Effector CD4-positive, alpha-beta T cell (primary cell): ENCODE results near the gene OXLD1.
A peak's percentile ranks its signal among the peaks of the same experiment; 100 is the strongest.

Experiments used
- DNase-seq: peaks from one replicate; pipeline ENCODE4 v3.0.0-alpha.2; 2020

Gene OXLD1

DNA sequence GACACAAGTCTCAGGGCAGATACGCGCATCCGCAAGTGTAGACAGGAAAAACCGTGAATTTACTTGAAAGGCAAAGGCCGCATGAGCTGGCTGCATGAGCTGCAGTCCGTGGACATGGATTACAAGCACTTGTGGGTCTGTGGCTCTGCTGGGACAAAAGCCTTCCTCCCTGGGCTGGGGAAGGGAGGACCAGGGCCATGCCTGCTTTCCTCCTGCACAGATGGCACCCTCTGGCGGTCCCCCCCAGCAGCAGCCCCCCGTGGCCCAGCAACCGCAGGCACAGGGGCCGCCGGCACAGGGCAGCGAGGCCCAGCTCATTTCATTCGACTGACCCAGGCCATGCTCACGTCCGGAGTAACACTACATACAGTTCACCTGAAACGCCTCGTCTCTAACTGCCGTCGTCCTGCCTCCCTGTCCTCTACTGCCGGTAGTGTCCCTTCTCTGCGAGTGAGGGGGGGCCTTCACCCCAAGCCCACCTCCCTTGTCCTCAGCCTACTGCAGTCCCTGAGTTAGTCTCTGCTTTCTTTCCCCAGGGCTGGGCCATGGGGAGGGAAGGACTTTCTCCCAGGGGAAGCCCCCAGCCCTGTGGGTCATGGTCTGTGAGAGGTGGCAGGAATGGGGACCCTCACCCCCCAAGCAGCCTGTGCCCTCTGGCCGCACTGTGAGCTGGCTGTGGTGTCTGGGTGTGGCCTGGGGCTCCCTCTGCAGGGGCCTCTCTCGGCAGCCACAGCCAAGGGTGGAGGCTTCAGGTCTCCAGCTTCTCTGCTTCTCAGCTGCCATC is 35.1 kb upstream of the OXLD1 start:
- DNase-seq, result no peak

DNA sequence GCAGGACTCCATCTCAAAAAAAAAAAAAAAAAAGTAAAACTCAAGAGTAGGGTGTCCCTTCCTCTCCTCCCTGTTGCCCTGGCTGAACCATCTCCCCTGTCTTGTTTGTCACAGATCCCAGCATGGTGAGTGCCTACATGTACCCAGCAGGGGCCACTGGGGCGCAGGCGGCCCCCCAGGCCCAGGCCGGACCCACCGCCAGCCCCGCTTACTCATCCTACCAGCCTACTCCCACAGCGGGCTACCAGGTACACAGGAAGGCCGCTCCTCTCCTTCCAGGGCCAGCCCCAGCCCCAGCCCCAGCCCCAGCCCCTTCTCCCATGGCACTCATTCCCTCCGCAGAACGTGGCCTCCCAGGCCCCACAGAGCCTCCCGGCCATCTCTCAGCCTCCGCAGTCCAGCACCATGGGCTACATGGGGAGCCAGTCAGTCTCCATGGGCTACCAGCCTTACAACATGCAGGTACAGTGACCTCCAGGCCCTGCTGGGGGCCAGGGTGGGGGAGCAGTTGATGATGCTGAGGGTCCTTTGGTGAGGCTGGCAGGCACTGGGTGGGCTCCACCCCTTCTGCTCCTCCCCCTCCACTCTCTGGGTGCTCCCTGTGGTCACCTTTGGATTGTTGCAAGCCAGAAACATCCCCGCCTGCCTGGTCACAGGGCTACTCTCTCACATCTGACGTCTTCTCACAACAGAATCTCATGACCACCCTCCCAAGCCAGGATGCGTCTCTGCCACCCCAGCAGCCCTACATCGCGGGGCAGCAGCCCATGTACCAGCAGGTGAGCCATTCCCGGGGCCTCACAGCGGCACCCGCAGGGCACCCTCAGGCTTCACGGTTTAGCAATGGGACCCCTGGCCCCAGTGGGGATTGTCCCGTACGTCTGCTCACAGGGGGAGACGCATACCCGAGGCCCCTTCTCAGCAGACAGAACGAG is 34.2 kb upstream of the OXLD1 start:
- no peak for DNase-seq

DNA sequence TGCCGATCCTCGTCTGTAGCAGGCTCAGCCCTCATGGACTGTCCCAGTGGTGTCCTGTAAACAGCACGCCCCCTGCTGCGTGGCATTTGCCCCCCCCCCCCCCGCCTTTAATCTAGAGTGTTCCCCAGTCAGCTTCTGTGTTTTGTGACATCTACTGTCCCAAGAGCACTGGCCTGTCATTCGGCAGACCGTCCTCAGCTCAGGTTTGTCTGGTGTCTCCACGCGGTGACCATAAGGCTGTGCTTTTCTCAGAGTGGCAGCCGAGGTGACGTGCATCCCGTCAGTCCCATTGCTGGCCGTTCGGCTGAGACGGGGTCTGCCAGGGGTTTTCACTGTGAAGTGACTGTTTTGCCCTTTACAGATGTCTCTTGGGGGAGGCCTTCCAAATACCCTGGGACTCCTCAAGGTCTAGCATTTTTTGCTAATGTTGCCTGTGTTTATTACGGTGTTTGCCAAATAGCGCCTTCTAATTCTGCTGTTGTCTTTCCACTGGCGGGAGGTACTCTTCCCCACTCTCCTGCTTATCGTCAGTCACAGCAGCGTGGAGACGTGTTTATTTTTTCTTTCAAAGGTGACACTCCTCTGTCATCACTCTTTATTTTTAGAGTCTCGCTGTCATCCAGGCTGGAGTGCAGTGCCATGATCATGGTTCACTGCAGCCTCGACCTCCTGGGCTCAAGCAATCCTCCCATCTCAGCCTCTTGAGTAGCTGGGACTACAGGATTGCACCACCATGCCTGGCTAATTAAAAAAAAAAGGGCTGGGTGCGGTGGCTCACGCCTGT is 31.0 kb upstream of the OXLD1 start:
- DNase-seq, result no peak

DNA sequence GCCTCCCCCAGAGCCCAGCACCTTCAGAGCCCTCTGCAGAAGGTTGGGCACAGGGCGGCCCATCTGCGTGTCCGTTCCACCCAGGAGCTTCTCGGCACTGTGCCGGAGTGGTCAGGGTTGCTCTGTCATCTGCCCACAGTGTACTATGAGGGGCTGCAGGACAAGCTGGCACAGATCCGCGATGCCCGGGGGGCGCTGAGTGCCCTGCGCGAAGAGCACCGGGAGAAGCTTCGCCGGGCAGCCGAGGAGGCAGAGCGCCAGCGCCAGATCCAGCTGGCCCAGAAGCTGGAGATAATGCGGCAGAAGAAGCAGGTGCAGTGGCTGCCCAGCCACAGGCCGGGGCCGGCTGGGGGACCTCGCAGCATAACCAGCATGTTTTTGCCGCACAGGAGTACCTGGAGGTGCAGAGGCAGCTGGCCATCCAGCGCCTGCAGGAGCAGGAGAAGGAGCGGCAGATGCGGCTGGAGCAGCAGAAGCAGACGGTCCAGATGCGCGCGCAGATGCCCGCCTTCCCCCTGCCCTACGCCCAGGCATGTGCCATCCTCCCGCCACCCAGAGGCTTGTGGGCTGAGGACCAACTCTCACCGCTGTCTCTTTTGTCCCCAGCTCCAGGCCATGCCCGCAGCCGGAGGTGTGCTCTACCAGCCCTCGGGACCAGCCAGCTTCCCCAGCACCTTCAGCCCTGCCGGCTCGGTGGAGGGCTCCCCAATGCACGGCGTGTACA is 30.0 kb upstream of the OXLD1 start:
- DNase-seq, result no peak

DNA sequence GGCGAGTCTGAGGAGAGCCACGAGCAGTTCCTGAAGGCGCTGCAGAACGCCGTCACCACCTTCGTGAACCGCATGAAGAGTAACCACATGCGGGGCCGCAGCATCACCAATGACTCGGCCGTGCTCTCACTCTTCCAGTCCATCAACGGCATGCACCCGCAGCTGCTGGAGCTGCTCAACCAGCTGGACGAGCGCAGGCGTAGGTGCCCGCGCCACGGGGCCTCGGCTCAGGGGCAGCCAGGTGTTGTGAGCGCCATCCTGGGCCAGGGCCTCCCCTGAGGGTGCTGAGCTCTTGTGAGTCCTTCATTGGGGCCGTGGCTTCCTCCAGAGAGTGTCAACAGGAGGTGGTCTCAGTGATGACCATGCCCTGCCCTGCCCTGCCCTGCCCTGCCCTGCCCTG is 29.4 kb upstream of the OXLD1 start:
- no peak for DNase-seq

DNA sequence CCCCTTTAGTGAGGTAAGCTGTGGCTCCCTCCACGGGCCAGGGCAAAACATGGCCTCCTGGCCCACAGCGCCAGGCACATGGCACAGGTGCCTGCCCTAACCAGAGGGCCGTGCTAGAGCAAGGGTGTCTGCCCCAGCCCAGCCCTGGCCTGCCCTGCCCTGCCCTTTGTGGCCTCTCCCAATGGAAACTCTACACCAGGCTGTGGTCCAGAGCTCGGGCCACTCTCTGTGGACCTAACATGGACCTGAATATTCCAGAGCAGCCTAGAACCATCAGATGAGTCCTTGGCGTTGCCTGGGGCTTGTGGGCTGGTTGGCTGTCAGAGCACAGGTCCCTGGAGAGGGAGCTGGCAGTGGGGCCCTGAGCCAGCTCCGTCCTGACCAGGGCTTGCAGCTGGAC is 28.8 kb upstream of the OXLD1 start:
- no peak for DNase-seq

DNA sequence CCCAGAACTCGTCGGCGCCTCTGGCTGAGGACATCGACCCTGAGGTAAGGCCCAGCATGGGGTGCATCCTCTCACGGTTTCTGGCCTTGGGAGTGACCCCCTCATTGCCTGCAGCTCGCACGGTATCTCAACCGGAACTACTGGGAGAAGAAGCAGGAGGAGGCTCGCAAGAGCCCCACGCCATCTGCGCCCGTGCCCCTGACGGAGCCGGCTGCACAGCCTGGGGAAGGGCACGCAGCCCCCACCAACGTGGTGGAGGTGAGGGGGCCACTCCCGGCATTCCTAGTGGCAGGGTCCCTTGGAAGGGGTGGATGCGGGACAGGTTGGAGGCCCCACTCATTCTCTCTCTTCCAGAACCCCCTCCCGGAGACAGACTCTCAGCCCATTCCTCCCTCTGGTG is 28.4 kb upstream of the OXLD1 start:
- DNase-seq, result no peak

DNA sequence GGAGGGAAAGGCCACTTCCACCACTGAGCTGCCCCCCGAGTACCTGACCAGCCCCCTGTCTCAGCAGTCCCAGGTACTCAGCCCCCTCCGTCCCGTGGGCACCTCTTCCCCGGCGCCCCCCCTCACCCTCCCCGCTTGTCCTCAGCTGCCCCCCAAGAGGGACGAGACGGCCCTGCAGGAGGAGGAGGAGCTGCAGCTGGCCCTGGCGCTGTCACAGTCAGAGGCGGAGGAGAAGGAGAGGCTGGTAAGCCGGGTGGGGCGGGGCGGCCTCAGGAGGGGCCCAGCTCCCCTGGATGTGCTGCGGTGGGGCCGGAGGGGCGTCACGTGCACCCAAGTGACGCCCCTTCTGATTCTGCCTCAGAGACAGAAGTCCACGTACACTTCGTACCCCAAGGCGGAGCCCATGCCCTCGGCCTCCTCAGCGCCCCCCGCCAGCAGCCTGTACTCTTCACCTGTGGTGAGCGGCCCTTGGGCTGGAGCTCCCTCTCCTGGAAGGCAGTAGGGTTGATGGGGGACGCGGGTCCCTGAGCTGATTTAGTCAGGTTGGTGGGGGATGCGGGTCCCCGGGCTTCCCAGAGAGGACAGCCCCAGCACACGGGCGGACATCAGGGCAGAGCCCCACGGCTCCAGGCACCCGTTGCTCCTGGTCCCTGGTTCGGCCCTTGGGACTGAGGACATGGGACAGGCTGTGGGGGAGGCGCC is 27.3 kb upstream of the OXLD1 start:
- DNase-seq, result no peak

DNA sequence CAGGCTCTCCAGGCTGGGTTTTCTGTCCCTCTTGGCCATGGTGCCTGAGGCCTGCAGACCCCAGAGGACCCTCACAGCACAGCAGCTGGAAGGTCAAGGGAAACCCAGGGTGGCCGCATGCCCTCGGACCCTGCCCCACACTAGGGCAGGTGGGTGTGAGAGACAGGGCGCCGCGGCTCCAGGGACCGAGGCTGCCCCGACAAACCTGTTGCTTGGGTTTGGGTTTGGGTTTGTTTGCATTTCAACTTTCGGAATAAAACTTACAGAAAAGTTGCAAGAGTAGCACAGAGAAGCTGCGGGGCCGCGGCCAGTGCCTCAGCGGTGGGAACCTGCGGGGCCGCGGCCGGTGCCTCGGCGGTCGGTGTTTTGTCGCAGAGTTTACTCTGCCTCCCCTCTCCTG is 25.2 kb upstream of the OXLD1 start:
- no peak for DNase-seq

DNA sequence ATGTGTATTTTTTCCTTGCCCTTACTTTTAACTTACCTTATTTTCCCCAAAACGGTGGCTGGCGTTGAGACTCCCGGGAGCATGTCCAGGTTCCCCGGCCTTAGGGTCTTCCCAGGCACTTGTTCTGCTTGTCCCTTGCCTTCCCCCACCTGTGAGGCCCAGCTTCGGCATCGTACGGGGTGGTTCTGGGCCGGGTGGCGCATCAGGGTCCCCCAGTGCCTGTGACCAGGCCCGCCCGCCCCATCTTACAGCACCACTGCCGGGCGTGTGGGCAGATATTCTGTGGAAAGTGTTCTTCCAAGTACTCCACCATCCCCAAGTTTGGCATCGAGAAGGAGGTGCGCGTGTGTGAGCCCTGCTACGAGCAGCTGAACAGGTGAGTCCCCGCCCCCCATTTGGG is 24.8 kb upstream of the OXLD1 start:
- no peak for DNase-seq

DNA sequence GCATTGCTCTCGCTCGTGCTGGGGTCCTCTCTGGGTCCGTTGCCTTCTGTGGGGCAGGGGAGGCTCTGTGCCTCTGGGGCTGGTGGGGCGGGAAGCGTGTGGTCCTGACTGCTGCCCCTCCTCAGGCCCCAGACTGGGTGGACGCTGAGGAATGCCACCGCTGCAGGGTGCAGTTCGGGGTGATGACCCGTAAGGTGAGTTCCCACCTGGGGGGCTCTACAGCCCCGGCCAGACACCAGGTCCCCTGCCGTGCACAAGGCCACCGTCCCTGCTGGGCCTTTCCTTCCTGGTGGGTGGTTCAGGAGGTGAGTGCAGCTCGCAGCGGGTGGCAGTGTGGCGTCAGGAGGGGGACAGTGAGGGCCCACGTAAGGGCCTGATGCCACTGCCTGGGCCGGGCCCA is 24.1 kb upstream of the OXLD1 start:
- DNase-seq, result no peak

DNA sequence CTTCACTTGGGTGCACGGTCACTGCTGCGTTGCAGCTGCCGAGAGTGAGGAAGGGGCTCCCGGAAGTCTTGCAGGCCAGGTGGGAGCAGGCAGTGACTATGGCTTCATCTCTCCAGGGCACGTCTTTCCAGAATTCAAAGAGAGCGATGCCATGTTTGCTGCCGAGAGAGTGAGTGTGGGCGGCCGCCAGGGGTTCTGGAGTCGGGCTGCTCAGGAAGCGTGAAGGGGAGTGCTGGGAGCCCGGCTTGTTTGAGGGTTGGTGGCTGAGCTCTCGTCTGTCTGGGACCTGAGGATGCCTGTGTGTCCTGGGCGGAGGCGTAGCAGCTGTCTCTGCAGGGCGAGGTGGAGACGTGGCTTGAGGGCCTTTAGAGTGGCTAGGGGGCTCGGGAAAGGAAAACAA is 23.7 kb upstream of the OXLD1 start:
- DNase-seq, result no peak

DNA sequence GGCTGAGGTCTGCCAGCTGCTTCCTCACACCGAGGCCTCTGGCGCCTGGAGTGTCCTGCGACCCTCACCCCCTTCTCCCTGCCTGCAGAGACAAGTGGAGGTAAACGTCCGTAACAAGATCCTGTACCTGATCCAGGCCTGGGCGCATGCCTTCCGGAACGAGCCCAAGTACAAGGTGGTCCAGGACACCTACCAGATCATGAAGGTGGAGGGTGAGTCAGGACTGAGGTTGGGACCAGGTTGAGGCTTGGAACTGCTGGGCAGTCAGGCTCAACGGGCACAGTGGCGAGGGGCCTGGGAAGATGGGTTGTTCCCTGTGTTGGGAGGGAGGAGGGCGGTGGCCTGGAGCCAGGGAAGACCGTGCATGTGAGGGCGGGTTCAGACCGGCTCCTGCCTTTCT is 22.2 kb upstream of the OXLD1 start:
- DNase-seq, result no peak

DNA sequence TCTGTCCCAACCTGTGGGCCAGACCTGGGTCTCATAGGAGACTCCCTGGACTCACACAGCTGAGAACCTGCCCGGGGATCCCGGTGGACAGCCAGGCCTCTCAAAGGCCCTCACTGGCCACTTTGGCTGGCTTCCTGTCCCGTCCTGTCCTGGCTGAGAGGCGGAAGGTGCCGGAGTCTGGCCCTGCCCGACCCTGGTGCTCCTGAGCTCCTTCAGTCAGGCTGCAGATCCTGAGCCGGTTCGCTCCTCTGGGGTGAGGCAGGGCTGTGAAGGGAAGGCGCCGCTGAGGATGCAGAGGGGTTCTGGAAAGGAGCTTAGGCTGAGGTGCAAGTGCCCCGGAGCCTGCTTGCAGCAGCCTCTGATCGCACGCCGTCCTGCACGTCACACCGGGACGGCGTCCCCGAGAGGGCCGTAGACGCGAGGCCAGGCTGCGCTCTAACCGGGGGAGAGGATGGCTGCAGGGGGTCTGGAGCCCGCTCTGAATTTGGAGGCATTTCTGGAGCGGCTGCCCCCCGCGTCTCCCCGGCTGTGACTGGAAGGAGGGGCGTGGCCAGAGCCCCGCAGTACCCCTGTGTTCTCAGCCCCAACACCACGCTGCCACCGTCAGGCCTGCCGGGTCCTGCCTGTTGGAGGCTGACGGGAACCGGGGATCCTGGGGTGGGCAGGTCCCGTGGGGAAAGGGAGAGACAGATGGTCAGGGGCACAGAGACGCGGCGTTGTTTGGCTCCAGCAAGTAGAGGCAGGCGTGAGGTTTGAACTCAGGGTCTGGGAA is 21.6 kb upstream of the OXLD1 start:
- no peak for DNase-seq

DNA sequence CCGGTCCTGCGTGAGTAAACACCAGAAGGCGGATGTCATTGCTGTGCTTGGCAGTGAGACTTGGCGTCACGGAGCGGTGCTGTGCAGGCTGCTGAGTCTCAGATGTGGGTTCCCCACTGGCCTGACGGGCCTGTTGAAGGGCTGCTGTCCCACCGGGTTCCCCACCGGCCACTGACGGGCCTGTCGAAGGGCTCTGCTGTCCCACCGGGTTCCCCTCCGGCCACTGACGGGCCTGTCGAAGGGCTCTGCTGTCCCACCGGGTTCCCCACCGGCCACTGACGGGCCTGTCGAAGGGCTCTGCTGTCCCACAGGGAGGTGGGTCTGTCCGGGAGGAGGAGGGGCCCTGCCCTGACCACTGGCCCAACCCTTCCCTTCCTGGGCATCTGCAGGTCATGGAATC is 20.2 kb upstream of the OXLD1 start:
- DNase-seq, result no peak

DNA sequence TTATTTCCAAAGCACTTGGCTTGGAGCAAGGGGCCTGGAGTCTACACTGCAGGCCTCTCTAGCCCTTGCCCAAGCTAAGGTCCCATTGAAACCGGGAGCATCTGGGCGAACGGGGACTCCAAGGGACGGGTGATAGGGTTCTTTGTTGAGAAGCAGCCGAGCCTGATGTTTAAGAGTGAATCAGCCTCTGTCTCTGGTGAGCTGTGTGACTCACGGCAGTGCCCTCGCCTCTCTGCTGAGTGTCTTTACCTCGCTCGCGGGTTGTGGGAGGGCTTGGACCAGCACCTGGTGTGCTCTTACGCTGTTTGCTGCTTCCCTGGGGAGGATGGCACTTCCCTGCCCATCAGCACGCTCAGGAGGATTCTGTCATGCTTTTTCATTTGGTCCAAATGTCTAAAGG is 18.7 kb upstream of the OXLD1 start:
- DNase-seq, result no peak

DNA sequence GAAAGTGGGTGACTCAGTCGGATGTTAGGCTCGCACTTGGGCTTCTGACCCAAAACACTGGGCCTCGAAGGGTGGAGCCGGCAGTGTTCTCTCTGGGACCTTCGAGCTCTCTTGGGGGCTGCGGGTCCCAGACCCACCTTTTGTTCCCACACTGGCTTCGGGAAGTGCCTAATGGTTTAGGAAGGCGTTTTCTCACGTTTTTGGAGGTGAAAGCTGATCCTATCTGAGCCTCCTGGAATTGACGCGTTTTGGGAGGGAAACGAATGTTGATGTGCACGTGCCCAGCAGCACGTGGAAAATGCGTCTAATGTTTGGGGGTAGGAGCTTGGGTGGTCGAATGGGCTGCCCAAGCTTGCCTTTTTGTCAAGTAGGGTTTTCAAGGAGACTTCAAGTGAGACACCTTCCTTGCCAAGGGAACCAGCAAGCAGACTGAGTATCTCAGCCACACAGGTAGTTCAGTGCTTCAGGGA is 18.1 kb upstream of the OXLD1 start:
- no peak for DNase-seq

DNA sequence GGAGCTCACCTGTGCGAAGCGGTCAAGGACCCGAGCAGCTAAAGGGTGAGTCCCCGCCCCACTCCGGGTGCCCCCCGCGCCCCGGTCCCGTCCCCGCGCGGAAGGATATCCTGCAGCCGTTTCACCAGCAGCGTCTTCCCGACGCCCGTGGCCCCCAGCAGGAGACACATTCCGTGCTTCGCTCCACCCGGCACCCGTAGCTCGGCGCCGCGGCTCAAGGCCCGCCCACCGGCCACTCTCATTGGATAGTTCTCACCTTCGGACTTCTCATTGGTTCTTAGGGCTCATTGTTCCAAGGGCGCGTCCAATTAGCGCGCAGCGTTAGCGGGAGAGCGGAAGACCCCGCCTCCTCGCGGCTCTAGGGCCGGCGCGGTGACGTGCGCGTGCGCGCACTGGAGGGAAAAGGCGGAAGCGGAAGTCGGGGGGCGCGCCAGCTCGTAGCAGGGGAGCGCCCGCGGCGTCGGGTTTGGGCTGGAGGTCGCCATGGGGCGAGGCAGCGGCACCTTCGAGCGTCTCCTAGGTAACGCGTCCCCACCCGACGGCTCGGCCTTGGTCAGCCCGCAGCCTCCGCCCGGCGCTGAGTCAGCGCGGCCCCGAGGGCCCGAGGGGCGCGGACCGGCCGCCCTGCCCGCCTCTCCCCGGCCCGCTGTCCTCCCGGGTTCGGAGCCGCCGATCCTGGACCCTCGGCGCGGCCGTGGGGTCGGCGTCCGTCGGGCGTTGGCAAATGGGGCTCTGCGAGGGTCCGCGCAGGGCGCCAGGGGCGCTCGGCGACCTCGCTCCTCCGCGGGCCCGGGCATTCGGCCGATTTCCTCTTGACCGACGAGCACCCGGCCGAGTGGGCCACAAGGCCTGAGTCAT is 17.4 kb upstream of the OXLD1 start, which contains the start of the genes ARL16 and HGS:
Gene ARL16, minus strand, starts transcription at position 214 of the 858 bp plus-strand sequence. Its CDS starts 44 bp downstream, at position 170.
Gene HGS, plus strand, starts transcription at position 428 of the 858 bp plus-strand sequence. Its CDS starts 56 bp downstream, at position 484.
- DNase-seq, result peak; percentile 95

DNA sequence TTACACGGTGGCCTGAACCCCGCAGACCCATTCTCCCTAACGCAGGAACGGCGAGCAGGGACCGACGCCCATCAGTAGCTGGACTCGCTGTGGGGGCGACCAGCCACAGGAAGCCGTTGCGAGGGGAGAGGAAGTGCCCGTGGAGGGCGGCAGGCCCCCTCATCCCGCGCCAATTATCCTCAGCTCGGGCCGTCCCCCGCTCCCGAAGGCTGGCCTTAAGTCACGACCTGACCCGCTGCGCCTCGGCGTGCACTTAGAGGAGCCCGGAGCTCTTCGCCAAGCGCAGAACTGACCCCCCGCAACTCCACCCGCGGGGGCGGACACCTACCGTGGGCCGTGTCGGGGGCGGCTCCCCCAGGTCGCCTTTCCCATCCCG is 16.8 kb upstream of the OXLD1 start:
- DNase-seq, result no peak
